Tibial nerve (tissue), 4 donors: ENCODE measurements around the gene HRCT1.

Experiments used
- EP300 ChIP-seq, 2 donors: sonication (generic); formaldehyde crosslinking; IDR thresholded peaks; one replicate each; pipeline ENCODE4 v1.6.1; 2017; ENCODE audit warnings: antibody characterized with exemption in 2 of 2, mild to moderate bottlenecking in 1 of 2
- POLR2A ChIP-seq, 2 donors: fragments of 450-650 bp; IDR thresholded peaks; one replicate each; pipeline ENCODE4 v1.6.1; 2017; ENCODE audit warnings: antibody characterized with exemption in 2 of 2, mild to moderate bottlenecking in 2 of 2, moderate library complexity in 2 of 2
- TF ChIP-seq, protein P1 (sequence below), 5 experiments: fragments of 200-600 bp in 3 of 5; fragments of 450-650 bp in 2 of 5; sonication (generic) in 3 of 5; IDR thresholded peaks; one replicate each; pipeline ENCODE4 v1.5.1; 2016 to 2019; ENCODE audit warnings: antibody characterized with exemption in 5 of 5, mild to moderate bottlenecking in 3 of 5, moderate library complexity in 2 of 5

DNA sequence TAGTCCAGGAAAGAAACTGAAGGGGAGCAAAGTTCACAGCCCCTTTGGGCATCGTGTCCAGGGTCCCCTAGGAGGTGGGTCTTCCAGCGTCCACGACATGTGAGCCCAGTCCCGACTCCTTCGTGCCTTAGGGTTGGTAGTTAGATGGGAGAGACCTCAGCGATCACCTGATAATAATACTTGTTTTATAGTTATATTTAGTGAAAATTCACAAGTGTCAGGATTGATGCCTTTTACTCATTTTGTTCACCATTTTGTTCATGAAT is 23.4 kb downstream of the HRCT1 start:
- TF ChIP-seq, protein P1, sequence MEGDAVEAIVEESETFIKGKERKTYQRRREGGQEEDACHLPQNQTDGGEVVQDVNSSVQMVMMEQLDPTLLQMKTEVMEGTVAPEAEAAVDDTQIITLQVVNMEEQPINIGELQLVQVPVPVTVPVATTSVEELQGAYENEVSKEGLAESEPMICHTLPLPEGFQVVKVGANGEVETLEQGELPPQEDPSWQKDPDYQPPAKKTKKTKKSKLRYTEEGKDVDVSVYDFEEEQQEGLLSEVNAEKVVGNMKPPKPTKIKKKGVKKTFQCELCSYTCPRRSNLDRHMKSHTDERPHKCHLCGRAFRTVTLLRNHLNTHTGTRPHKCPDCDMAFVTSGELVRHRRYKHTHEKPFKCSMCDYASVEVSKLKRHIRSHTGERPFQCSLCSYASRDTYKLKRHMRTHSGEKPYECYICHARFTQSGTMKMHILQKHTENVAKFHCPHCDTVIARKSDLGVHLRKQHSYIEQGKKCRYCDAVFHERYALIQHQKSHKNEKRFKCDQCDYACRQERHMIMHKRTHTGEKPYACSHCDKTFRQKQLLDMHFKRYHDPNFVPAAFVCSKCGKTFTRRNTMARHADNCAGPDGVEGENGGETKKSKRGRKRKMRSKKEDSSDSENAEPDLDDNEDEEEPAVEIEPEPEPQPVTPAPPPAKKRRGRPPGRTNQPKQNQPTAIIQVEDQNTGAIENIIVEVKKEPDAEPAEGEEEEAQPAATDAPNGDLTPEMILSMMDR (IDR thresholded peaks at IDR 0.05) = no peak
- TF ChIP-seq EP300 (IDR thresholded peaks at IDR 0.05) = peak in 1 of 2 donors; percentile 14
- no peak for TF ChIP-seq POLR2A (IDR thresholded peaks at IDR 0.05)
